Superior temporal gyrus (tissue), 1 donor: ENCODE measurements around the gene EXOC6B.

Experiments
- DNase-seq: peaks from one replicate; pipeline ENCODE4 v3.0.0-alpha.2; 2016; ENCODE audit errors: extremely low spot score

EXOC6B gene

GRCh38 chr2:72828840-72829507 lies 3.1 kb upstream of the EXOC6B start:
- no peak for DNase-seq

DNA sequence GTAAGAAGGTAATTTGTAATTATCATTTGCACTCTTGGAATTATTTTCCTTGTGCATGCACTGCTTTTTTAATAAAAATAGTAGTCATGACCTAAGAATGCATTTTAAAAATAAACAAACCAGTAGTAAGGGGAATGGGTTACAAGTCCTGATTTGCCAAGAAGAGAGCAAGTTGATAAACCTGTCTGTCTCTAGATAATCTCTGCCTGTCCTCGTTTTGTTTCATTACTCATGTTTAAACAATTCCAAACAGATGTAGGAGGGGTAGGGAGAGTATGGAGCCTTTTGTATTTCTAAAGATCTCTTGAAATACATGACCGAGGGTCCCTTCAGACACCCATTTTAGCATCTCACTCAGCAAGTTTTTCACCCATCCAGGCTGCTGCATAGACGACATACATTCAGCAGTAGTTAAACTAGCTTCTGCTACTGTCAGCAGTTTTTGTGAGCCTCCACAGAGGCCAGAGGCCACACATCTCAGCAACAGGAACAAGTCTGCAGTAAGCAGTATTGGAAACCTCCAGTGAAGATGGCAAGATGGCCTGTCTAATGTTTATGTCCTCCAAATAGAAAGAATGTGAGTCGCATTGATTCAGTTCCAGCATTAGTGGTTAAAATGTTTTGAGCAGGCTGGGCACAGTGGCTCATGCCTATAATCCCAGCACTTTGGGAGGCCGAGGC lies 2.3 kb upstream of the EXOC6B start:
- no peak for DNase-seq

DNA sequence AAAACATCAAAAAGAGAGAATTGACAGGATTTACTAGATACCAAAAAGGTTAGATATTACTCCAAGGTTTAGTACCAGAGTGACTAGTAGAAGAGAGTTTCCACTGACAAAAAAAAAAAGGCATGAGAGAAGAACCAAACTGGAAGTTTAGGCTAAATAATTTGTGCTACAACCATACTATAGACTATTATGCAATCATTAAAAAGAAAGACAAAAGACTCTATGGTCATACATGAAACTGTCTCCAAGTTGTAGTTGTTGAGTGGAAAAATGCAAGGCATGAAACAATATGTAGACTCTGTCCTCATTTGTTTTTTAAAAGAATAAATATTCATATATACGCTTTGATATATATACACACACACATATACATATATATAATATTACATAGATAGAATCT lies 1.7 kb upstream of the EXOC6B start:
- DNase-seq: no peak

DNA sequence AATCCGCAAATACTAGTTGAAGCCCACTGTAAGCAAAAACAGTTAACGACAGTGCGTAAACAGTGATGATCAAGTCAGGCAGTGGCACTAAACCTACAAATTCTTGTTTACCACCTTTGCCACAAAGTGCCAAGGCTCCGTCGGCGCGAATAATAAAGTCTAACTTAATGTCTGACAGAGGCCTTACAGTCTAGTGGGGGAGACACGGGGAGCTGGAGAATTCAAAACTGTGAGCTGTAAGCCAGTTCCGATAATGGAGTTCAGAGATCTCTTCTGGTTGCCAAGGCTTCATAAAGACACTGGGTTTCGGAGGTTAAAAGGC lies 284 bp upstream of the EXOC6B start:
- no peak for DNase-seq

- DNase-seq: no peak
Observed at GRCh38 chr2:72824224-72824842, 1.5 kb downstream of the EXOC6B start.

GRCh38 chr2:72822794-72823193 lies 3.0 kb downstream of the EXOC6B start:
- DNase-seq: no peak

- no peak for DNase-seq
Observed at GRCh38 chr2:72821983-72822382, 3.9 kb downstream of the EXOC6B start.

GRCh38 chr2:72821118-72821517 lies 4.7 kb downstream of the EXOC6B start:
- no peak for DNase-seq

- no peak for DNase-seq
Observed at GRCh38 chr2:72819501-72819900, 6.3 kb downstream of the EXOC6B start.

DNA sequence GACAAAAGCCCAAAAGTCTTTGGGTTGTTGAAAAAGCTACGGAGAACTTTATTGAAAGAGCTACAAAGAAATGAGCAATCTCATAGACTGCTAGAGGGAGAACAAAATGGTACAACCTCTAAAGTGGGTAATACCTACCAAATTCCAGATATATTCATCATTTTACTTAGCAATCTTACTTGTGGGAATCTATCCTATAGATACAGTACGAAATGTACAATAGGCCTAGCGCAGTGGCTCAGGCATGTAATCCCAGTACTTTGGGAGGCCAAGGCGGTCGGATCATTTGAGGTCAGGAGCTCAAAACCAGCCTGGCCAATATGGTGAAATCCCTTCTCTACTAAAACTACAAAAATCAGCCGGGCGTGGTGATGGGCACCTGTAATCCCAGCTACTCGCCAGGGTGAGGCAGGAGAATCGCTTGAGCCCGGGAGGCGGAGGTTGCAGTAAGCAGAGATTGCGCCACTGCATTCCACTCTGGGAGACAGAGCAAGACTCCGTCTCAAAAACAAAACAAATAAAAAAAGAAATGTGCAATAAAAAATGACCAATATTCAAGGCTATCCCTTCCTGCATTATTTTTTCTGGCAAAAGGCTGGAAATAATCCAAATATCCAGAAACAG lies 10.1 kb downstream of the EXOC6B start:
- DNase-seq: no peak

GRCh38 chr2:72813841-72814240 lies 12.0 kb downstream of the EXOC6B start:
- DNase-seq: peak; percentile 70

DNA sequence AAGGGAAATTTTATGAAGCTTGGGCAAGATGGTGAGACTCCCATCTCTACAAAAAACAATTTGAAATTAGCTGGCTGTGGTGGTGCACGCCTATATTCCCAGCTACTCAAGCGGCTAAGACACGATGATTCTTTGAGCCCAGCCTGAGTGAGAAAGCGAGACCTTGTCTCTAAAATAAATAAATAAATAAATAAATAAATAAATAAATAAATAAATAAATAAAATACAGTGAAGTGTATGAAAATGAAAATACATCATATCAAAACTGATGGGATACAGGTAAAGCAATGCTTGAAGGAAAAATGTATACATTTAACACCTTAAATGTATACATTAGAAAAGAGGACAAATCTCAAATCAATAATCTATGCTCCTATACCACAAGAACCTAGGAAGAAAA lies 15.7 kb downstream of the EXOC6B start:
- DNase-seq: no peak

- DNase-seq: no peak
Observed at GRCh38 chr2:72809095-72809494, 16.7 kb downstream of the EXOC6B start.

GRCh38 chr2:72806280-72806945 lies 19.4 kb downstream of the EXOC6B start:
- no peak for DNase-seq

DNA sequence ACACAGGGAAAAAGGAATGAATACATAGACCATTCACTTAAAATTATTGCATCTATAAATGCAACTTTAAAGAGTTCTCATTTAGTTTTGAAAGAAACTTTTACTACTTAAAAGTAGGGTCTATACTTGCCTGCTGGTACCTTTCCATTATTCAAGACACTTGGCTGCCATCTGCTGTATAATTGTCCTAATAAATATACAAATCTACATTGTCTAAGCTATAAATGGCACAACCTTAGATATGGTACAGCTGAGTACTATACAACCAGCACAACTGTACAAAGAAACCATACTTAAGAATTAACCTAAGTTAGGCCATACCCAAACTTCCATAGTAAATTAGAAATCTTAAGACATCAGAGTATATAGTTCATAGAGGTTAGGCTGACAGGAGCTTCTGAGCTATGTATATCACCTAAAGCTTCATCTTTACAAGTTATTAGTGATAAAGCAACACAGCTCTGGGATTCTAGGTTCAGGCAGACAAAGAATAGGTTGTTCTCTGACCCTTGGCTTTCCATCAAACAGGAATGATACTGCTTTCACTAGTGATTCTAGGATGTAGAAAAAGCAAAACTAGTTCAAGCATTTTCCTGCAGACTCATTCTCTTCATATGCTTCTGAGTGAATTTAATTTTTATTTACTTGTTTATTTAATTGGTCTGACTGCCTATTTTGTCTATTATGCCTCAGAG lies 22.1 kb downstream of the EXOC6B start:
- peak; percentile 70 for DNase-seq

DNA sequence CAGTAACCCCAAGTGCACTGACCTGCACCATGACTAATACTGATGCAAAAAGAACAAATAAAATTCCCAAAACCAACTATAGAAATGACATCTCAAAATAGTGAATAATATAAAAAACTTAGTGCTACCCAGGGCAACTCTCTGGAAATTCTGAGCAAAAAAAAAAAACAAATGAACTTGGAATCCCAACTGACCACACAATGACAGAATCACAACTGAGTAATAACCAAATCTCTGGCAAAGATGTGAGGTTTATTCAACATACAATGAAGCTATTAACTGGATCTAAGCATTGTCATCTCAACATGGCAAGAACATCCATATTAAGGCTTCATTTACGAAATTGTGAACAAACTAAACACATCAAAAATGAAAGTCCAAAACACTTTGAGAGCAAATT lies 22.7 kb downstream of the EXOC6B start:
- DNase-seq: peak; percentile 86

GRCh38 chr2:72800492-72800891 lies 25.3 kb downstream of the EXOC6B start:
- DNase-seq: no peak

GRCh38 chr2:72797740-72798139 lies 28.1 kb downstream of the EXOC6B start:
- no peak for DNase-seq

DNA sequence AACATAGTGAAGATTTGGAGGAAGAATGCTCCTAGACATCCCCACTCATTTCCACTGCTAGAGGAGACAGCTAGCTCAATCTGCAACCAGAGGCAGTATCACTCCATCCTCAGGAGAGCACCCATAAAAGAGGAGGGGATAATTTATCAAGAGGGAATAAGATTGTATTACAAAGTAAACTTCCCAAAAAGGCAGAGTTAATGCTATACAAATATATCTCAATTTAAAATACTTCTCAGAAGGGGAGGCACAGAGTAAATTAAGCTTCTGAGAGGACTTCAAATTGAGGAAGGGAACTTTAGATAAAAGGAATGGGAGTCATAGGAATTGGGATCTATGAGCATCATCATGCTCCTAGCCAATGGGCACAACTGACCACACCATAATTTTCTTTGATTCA lies 29.1 kb downstream of the EXOC6B start:
- DNase-seq: no peak

GRCh38 chr2:72794572-72794971 lies 31.3 kb downstream of the EXOC6B start:
- DNase-seq: no peak

DNA sequence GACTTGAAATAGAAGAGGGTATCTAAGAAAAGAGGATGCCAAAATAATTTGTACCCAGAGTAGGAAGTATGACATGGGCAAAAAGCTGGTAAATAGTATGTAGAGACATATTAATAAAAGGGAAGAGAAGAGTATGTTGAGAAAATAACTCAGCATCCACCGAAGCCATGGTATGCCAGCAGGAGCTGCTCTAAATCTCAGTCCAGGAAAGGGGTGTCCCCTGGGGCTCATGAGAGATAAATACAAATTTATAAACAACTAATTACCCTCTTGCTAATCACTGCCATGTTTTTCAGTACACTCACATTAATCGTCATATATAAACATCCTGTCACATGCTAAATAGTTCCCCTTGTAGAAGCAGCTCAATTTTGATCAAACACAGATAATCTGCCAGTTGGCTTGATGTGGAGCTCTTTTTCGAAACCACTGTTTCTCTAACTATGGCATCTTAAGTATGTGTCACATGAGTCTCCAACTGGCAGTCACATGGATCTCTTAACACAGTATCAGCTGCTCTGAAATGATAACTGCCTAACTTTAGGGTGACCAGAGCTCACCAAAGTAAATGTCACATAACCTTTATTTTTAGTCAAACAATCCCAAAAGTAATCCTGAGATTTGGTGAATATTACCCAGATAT lies 31.9 kb downstream of the EXOC6B start:
- no peak for DNase-seq
